Amniotic stem cell (primary cell): Measurements from ENCODE around the gene PMAIP1.
"Not testable (repeated sequence)": the region's sequence is repeated elsewhere in the genome, so short reads cannot be mapped to it uniquely, and the experiment has no call there.

ENCODE experiments used
- DNase-seq: peaks from one replicate; lab custom pipeline; 2025; lab: John Stamatoyannopoulos, UW

The PMAIP1 gene

GRCh38 chr18:59884351-59884750 is 15.4 kb upstream of the PMAIP1 start:
- DNase-seq = no peak

DNA sequence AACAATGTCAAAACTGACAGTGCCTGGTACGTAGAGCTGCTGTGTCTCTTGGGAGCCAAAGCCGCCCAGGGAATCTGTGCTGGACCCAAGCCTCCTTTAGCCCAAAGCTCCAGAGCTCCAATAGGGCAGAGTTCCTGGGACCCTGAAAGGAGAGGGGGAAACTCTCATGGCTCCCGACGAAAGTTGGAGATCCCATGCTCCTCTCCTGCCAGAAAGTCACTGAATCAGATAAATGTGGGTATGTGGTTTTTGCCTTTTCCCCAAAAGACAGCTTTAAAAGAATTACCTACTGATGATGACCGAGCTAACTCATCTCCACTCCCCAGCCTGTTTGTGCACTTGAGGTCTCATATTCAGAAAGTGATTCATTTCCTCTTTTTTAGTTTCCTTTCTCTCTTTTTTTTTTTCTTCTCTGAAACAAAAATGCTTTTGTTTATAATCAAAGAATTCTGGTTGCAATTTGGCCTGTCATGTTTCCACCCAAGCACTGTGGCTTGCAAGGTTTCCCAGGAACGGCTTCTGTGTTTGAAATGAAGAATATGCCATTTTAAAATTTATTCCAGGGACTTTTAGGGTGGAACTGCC is 14.1 kb upstream of the PMAIP1 start:
- DNase-seq = no peak

DNA sequence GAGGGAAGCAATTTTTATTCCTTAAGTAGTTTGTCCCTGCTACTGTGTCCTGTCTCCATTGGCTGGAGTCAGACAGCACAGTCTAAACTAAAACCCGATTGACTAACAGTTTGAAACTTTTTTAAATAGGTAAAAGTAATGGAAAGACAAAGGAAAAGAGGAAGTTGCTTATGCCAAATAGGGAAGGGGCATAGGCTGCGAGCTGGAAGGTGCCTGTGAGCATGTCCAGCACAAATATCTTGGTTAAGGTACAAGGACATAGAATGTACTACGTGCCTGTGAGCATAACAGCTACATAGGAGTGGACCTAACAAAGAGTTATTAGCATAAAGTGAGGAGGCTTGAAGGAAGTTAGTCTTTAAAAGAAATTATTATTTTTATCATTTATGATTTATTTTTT is 13.4 kb upstream of the PMAIP1 start:
- DNase-seq = not testable (repeated sequence)

GRCh38 chr18:59892123-59892522 is 7.7 kb upstream of the PMAIP1 start:
- no peak for DNase-seq

- DNase-seq = no peak
These were observed 5.8 kb upstream of the PMAIP1 start for GRCh38 chr18:59893971-59894370.

DNA sequence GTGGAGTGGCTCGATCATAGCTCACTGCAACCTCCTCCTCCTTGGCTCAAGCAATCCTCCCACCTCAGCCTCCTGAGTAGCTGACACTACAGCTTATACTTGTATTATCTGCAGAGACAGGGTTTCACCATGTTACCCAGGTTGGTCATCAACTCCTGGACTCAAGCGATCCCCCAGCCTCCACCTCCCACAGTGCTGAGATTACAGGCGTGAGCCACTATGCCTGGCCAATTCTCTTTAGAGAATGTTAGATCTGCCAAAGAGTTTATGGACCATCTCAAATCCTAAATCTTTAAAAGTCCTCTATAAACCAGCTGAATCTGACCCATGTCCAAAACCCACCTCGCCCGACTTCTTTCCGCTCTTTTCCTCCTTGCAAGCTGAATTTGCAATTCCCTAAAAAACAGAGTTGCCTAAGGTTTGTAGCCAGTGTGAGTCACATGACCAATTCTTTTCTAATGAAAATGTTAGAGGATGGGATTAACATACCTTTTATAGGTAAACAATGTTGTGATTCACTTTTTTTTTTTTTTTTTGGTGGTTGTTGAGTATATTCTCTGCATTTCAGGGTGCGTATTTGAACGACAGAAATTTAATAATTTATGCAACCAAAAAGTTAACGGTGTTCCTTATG is 2.4 kb upstream of the PMAIP1 start:
- DNase-seq = no peak

DNA sequence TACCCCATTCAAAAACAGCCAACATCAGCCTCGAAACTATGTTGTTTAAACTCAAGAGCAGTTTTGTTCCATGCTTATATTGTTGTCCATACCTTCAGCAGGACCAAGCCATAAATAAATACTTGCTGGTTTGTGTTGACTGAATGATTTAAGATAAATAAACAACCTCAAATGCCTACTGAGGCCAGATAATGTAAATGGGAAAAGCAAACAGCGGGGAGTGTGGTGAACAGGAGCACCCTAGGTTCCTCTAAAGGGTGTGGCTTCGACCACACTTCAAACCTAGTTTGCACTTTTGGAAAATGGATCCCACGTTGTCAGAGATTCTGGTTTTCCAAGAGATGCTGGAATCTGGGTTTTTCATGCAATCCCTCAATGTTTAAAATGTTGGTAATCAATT is 1.7 kb upstream of the PMAIP1 start:
- DNase-seq = no peak

GRCh38 chr18:59898609-59899297 is 1.0 kb upstream of the PMAIP1 start:
- no peak for DNase-seq

DNA sequence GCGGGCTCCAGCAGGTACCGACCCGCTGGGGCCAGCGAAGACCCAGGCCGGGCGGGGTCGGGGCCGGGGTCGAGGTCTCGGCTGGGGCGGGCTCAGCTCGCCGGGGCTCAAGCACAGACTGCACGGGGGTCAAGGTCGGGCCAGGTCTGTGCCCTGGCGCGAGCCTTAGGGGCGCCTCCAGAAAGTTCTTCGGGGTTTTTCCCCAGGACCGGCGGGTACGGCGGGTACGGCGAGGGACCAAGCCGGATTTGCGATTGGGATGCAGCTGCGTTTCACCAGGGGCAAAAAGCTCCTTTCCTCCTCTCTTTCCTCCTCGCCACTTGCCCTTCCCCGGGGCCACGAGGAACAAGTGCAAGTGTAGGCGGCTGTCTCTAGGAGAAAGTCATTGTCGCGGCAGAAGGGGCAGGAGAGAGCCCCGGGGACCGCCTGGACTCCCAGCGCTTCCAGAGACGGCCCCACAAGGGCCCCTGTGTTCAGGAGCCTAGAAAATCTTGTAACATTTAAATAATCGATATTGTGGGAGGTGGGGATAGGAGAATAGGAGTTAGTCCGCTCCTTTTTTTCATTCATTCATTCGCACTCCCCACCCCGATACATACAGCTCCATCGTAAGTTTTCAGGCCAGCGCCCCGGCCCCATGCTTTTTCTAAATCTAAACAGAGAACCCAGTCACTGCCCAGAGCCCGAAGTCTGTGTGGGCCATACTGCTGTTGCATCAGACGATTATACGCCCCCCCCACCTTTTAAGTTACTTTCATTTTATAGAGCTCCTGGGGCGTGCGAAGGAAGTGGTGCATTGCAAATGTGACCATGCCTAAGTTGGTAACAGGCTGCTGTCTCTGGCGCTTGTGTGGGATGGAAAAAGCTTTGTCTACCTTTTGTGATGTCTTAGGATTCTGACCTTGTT is 679 bp downstream of the PMAIP1 start:
- DNase-seq = peak; percentile 47

DNA sequence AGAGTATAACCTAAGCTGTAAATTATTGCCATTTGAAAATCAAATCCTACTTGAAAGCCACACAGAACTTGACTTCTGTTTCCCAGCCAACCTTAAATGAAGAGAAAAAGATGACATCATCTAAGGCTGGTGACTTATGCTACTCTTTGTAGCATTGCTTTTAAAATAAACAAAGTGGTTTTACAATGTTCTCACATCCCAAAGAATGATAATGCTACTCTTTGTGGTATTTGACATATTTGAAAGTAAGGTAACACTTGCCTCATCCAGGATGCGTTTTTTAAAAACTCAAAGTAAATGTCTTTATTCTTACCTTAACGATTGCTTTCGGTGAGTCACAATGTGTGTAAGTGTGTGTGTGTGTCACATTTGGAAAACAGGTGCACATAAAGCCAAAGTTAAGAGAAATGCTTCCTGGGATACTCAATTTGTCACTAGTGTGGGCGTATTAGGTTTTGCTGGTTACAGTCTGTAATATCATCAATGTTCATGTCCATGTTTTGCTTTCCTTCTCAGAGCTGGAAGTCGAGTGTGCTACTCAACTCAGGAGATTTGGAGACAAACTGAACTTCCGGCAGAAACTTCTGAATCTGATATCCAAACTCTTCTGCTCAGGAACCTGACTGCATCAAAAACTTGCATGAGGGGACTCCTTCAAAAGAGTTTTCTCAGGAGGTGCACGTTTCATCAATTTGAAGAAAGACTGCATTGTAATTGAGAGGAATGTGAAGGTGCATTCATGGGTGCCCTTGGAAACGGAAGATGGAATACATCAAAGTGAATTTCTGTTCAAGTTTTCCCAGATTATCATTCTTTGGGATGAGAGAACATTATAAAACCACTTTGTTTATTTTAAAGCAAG is 2.6 kb downstream of the PMAIP1 start:
- DNase-seq = no peak

GRCh38 chr18:59902993-59903610 is 3.3 kb downstream of the PMAIP1 start:
- no peak for DNase-seq

DNA sequence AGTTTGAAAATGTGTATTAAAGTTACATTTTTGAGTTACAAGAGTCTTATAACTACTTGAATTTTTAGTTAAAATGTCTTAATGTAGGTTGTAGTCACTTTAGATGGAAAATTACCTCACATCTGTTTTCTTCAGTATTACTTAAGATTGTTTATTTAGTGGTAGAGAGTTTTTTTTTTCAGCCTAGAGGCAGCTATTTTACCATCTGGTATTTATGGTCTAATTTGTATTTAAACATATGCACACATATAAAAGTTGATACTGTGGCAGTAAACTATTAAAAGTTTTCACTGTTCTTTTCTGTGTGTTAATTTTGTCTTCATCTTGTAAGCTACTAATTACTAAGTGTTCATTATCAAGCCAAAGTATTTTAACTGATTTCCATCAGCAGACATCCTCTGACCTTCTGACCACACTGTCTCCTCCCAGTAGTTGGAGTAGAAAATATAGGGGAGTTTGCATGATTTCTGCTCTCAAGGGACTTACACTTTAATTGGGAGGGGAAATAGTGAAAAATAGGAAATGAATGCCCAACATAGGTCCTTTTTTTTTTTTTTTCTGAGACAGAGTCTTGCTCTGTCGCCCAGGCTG is 4.3 kb downstream of the PMAIP1 start:
- no peak for DNase-seq

DNA sequence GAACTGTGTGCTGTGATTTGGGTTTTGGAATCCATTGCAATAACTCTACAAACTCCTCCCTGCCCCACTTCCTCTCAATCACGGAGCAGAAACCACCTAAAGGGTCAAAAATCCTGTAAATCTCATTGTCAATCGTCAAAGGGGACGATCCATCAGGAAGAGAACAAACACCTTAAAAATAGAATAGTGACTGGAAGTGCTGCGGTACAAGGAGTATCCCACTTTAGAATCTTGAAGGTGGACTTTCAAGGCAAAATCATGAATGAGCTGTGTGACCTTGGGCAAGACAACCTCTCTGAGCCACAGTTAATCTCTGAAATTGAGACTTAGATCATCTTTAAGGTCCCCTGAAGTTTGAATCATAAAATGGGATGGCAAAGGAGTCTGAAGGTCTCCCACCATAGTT is 5.9 kb downstream of the PMAIP1 start:
- no peak for DNase-seq

GRCh38 chr18:59906203-59906602 is 6.4 kb downstream of the PMAIP1 start:
- no peak for DNase-seq

DNA sequence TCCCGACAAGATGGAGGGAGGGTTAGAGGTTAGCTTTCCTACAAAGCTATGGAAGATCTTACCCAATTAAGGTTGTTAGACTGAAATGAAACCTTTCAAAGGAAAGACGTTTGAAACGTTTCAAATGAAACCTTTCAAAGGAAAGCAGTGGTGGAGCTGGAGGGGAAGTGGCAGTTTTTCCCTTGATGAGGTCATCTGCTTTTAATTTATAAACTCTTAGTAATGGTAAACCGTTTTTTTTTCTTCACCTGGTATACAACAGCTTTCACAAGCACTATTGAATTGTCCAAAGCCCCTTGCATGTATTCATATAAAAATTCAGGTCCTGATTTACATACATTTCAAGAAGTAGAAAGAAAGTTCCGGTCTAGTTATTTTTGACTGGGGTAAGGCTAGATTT is 7.4 kb downstream of the PMAIP1 start:
- no peak for DNase-seq

DNA sequence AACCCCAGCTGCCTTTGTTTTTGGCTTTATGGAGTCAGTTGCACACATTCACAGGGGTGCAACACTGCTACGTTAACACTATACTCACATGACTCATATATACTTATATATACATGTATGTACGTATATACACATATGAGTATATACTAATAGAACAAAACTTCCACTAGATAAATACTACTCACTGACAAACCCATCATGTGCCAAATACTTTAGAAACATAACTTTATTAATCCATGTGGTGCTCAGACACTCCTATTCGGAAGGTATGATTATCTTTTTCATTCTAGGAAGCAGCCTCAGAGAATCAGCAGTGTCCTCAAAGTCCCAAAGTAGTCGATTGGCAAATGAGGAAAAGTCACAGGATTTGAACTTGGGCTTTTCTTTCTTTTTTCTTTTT is 7.9 kb downstream of the PMAIP1 start:
- no peak for DNase-seq

DNA sequence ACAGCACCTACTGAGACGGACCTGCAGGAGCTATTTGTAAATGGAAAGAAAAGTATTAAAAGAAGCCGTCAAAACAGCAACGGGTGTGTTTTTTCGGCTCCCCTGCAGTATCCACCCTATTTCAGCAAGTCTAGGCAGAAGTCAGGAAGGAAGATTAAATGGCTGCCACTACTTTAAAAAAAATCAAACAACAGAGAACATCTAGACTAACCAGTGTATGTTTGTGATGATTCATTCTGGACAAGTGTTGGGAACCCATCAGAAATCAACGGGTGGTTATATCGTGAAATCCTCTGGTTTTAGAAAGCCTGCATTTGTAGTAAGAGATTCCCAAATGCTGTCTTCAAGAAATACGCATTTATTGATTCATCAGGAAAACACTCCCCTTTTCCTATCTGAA is 9.0 kb downstream of the PMAIP1 start:
- no peak for DNase-seq

GRCh38 chr18:59909289-59910036 is 9.7 kb downstream of the PMAIP1 start:
- DNase-seq = no peak

GRCh38 chr18:59910967-59911366 is 11.2 kb downstream of the PMAIP1 start:
- DNase-seq = no peak

GRCh38 chr18:59911600-59911999 is 11.8 kb downstream of the PMAIP1 start:
- no peak for DNase-seq
